Measurements from ENCODE around the gene UCK2.

The UCK2 gene

DNA sequence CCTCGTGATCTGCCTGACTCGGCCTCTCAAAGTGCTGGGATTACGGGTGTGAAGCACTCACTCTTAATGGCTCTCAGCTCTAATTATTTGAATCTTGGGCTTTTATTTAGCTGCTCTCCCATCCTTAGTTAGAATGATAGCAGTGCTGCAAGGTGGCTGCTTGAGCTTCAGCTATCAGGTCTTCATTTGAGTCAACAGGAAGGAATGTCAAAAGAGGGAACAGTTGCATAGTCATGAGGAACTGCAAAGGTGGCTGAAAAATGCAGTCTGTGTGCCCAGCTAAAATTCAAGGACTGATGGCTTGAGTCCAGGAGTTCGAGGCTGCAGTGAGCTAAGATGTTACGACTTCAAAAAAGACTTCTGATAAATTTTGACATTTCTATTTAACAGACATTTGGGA lies 55.6 kb downstream of the UCK2 start:
- DNase-seq, result no peak

DNA sequence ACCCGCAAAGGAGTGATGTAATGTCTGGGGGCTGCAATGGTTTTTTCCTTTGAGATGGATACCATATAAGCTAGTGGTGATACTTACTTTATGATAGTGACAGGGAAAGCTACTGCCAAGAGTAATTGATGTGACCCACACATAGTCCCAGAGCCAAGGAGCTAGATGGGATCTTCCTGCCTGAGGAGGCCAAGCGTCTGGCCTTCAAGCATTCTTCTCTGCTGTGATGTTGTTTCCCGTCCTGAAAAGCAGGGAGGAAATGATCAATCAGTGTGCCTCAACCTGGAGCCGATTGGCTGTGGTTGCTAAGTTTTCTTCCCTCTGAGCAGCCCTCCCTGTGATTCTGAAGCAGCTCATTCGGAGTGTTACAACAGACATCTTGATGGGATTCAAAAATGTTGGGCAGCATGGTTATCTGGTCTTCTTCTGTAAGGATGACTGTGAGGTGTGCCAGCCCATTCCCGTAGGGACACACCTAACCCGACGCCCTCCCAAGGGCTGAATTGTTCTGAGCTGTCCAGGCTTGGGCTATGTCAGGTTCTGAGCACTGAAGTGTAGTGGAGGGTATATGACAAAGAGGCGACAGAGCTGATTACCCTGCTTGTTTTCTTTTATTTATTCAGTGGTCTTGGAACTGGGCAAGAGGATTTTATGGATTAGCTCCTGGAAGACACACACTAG lies 56.7 kb downstream of the UCK2 start:
- no peak for DNase-seq

DNA sequence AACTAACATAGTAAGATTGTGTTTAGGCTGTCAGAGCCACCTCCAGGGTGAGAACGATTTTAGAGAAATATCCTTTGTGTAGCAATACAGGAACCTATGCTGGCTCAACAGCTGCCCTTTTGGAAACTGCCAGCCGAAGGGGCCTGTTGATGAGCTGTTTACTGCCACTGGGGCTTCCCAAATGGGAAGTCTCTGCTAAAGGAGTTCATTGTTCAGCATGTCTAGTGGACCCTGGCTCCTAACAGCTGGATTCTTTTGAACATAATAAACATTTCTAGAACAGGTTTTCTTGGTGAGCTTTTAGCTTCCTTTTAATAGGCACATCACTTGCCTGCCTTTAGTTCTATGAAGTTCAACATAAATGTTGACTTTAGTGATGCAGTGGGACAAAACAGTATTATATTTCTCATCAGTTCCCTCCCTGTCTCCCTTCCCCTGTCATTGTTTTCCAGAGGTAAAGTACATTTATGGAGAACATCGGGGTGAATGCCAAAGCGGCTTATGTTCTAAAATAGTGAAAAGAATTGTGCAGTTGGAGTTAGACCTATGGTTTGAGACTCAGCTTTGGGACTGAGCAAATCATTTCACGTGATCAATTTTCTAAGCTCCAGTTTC lies 57.4 kb downstream of the UCK2 start:
- DNase-seq, result no peak

DNA sequence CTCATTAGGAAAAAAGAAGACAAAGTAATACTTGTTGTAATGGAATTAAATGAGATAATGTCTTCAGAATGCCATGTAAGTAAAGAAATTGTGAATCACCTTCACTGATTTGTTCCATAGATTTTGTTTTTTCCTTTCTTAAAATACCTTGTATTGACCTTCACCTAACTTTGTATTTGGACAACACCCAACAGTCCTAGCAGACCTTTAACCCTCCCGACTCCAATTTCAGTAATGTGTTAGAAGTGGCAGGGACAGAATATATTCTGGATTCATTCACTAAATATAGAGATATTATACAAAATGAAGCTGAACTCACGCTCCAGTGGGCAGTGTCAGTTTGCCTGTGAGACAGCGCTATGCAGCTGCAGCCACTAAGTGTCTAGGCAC lies 57.9 kb downstream of the UCK2 start:
- no peak for DNase-seq

DNA sequence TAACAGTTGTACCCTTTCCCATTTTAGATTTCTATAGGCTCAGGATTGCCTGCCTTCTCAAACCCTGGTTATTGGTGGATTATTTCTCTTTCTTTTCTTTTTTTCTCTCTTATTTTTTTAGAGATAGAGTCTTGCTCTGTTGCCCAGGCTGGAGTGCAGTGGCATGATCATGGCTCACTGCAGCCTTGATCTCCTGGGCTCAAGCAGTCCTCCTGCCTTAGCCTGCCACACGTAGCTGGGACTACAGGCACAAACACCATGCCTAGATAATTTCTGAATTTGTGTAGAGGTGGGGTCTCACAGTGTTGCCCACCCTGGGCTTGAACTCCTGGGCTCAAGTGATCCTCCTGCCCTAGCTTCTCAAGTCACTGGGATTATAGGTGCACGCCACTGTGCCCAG lies 58.8 kb downstream of the UCK2 start:
- DNase-seq, result no peak

DNA sequence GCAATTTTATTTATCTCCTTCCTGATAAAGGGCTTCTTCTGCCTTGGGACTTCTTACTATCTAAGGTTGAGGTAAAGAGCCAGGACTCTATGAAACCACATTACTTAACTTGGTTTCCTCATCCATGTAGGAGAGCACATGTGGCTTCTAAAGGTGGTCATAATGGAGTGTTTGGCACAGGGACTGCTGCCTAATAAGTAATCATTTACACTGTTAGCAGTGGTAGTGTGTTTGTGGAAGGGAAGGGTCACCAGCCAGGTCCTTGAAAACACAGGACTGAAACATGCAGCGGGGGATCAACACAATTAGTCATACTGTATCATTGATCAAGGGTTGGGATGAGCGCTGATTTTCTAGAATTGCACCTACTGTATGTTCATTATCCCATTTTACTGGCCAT lies 59.6 kb downstream of the UCK2 start:
- no peak for DNase-seq

DNA sequence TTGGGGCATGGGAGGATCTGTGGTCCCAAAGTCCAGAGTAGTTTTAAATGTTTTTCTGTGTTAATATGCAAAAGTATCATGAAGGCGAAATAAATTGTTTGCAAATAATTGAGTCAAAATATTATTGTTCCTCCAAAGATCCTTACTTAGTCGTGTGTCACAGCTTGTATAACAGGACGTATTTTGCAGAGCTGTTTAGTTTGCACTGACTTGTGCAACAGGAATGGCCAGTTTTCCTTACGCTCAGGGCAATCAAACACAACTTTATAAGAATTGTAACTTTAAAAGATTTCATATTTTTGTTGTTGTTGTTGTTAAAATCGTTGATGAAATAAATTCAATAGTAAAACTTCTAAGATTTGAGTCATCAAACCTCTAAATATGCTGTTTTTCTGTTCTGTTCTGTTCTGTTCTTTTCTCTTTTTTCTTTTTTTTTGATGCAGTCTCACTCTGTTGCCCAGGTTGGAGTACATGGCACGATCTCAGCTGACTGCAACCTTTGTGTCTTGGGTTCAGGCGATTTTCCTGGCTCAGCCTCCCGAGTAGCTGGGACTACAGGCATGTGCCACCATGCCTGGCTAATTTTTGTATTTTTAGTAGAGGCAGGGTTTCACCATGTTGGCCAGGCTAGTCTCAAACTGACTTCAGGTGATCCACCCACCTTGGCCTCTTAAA lies 60.6 kb downstream of the UCK2 start:
- no peak for DNase-seq

DNA sequence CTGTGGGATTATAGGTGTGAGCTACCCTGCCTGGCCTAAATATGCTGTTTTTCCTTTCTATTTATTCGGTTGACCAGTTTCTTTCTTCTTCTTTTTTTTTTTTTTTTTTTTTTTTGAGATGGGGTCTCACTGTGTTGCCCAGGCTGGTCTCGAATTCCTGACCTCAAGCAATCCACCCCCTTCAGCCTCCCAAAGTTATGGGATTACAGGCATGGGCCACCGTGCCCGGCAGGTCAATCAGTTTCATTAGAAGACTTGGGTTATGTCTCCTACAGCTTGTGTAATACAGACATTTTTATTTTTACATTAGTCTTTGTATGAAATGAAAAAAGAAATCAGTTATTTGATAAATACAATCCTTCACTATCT lies 61.1 kb downstream of the UCK2 start:
- no peak for DNase-seq

DNA sequence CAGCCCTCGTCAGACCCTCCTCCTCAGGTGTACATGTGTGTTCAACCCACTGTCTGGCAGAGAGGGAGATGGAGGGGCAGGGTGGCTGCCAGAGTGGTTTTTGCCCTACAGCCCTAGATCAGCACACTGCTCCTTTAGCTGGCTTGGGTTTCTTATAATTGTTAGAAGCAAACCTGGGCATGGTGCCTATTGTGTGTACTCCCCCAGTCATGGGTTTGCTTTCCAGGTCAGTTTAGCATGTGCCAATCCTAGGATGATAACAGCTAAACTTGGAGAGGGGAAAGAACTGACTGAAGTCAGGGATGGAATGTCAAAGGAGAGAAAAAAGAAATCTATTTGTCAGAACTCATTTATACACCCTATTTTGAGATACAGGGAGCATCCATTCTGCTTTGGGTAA lies 63.3 kb downstream of the UCK2 start:
- no peak for DNase-seq

DNA sequence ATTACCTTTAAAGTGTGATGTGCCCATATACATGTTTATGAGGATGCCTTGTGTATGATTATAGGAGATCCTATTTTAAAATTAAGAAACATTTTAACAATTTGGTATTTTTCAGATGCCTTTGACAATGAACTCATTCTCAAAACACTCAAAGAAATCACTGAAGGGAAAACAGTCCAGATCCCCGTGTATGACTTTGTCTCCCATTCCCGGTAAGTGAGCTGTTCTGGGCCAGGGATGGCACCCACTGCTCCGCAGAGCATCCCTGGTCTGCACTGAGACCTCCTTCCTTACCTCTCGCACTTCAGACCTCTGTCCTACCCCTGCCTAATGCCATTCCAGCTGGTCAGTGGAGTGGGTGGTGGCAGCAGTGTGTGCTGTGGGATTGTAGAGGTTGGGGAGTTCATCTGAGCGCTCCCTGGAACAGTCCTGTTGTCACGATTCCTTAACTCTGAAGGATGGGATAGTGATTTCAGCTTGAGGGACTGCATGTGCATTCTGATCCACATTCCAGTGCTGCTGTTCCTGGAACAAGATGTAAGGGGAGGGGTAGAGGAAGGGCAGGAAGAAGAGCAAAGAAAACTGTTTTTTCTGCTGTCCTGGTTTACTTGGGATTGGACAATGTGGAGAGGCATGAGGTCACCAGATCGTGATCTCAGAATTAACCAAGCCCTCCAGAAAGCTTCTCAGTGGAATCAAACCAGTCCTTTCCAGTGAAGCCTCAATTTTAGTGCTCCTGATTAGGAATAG lies 63.9 kb downstream of the UCK2 start:
- DNase-seq, result no peak

DNA sequence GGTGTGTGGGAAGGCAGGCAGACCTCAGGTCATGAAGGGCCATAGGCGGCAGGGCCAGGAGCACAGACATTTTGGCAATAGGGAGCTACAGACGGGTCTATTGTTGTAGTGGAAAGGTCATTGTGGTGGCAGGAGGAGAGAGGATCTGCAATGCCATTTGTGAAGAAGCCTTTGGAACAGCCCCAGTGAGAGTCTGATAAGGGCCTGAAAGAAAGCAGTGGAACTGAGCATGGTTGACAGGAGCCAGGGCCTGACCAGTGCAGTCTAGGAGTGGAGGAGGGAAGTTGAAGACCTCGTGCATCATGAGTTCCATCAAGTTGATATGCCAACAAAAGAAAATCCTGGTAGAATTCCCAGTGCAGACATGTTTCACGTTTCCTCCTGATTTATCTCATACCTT lies 65.5 kb downstream of the UCK2 start:
- DNase-seq, result no peak

DNA sequence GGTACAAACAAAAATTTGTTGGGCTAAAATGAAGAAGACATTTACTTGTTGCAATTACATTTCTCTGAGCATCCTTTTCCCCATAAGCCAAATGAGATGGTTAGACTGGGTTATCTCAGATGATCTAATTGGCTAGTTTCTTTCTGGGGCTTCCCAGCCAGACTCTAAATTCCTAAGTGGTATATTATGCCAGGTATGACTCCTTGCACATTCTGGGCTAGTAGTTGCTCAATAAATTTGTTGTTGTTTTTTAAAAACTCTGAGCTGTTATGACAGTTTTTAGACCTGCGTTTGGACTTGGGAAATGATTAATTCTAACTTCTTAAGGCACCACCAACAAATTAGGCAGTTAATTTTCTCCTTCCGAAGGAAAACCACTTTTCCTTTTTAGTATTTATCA lies 66.1 kb downstream of the UCK2 start:
- DNase-seq, result no peak

DNA sequence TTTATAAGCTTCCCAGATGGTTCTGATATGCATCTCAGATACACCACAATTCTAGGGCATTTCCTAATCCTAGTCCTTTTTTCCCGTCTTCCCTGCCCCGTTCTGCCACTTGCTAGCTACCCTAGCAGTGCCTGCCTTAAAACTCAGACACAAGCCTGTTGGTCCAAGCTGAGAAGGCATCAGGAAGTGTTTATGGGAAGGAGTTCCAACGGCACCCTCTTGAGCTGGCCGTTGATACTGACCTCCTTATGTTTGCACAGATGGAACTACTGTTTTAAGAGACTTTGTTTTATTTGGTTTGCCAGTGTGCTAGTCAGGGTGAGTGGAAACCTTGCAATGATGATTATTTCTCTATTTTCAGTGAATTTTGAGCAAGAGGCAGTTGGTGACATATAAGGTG lies 67.2 kb downstream of the UCK2 start:
- peak in 1 of 3 experiments; percentile 6 for DNase-seq

DNA sequence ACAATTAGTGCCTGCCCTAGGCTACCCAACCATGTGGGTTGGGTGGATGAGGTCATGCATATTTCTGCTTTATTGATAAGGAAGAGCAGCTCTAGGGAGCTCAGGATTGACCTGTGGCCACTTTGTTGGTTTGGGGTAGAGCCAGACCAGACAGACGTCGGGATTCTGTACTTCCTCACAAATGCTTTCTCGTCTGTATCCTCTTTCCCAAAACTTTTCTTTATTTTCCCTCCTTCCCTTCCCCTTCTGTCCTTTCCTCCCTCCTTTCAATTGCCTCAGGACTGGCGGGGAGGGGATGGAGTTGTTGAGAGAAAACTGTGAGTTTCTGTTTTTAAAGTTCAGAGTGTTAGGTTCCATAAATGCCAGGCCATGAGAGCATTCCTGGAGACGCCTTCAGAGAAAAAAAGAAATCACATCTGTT lies 68.0 kb downstream of the UCK2 start:
- DNase-seq, result no peak

DNA sequence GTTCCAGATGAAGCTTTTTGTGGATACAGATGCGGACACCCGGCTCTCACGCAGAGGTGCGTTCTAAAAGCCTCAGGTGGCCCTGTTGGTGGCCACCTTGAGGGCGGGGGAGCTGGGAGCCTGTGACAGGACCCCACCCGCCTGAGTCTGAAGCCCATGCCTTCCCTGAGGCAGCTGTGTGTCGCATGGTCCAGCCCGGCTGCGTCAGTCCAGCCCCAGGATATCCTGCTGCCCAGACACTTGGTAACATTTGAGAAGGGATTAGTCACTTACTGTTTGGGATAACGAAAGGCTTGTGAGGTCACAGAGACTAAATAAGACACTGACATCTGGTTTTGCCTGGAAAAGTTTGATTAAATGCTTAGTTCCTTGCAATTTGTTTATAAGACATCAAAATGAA lies 68.9 kb downstream of the UCK2 start:
- DNase-seq, result no peak

DNA sequence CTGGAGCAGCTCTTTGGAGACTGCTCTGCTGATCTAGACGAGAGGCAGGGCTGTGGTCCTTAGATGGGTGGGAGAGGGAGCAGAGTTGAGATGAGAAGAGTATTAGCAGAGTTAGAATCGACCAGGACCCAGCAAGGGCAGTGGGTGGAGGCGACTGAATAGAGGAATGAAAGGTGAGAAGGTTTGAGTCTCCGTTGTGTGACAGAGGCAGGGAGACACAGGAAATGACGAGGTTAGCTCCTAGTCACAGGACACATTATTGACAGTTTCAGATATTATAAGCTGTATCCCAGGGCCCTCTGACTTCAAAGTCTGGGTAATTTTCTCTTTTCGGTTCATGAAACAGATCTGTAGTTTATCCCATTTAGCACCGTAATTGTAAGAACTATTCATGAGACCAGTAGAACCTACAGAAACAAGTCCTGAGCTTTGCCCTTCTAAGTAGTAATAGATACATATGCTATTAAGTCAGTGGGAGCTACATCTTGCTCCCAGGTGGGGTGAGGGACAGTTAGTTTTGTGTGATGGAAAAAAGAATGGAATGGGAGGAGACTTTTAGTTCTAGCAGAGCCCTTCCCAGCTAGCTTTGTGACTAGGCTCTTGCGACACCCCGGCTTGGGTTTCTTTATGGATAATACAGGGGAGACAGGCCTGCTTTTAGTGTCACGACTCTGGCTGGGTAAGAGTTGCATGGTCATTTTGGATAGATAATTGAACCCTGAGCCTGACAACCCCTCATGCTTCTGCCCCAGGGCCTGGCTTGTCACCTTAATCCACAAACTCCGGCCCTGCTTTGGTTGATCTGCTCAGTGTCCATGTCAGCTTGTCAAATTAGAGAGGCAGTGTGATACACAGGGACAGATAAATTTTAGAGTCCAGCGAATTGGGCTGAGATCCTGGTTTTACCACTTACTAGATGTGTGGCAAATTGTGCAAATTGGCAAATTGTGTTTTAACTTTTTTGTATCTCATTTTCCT lies 70.2 kb downstream of the UCK2 start:
- DNase-seq, result no peak

DNA sequence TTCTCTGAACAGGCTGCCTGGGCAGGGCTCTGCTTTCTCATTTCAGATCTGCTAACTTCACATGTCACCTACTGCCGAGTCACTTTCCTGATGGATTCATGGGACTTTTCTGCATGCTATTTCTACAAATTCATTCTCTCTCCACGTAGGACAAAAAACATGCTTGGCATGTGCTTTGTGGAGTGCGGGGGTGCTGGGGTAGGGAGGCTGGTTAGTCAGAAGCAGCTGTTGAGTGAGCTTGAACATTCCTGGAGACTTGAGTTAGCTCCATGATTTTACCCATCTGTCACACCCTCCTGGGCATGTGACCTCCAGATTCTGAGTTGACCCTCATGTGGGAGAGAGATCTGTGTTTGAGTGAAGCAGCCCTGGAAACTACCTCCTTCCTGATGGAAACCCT lies 71.4 kb downstream of the UCK2 start:
- no peak for DNase-seq

DNA sequence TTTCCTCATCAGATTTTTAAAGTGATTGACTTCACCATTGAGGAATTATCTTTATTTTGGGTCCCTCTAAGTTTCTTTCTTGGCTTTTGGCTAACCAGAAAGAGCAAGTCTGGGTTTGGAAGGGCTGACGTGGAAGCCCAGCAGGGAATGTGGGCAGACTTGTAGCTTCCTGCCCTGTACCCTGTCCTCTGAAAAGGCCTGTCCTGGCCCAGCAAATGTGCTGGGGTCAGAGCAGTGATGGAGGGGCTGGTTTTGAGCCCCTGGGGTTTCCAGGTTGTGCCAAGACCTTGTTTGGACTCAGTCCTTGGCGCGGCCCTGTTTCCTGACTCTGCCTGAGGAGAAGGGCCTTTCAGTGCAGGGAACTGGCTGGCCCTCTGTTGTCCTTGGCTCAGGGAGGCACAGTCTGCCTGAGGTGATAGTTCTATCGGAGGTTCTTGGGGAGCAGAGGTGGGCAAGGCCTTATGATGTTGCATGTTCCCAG lies 72.1 kb downstream of the UCK2 start:
- no peak for DNase-seq

DNA sequence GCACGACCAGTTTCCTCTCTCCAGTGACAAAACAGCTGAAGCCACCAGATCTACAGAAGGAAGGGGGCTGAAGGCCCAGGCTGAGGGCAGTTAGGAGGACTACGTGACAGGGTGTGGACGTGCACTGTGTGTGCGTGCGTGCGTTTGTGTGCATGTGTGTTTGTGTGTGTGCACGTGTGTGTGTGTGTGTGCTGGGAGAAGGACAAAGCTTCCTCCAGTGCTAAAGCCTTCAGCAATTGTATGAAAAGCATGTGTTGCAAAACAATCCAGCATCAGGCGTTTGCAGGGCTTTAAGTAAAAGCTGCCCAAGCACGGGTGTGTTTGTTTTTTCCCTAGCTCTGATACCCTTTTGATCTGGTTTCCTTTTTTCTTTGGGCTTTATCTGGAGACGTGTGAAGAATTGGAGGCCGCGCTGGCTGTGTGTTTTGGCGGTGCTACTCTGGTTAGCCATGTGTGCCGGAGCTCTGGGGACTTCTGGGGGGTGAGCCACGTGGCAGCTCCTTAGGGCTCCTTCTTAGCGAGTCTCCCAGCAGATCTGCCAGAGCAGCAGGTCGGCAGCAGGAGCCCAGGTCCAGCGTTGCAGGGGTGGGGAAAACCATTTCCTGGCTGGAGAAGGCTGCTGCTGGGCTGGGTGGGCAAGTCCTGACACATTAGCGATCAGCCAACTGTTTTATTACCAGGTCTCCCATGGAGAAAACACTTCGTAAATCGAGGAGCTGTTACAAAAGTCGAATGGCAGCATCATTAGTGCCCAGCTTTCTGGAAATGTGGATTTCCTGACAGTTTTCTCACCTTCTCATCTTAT lies 73.4 kb downstream of the UCK2 start:
- DNase-seq, result peak in 2 of 3 experiments; percentile 59 to 79

DNA sequence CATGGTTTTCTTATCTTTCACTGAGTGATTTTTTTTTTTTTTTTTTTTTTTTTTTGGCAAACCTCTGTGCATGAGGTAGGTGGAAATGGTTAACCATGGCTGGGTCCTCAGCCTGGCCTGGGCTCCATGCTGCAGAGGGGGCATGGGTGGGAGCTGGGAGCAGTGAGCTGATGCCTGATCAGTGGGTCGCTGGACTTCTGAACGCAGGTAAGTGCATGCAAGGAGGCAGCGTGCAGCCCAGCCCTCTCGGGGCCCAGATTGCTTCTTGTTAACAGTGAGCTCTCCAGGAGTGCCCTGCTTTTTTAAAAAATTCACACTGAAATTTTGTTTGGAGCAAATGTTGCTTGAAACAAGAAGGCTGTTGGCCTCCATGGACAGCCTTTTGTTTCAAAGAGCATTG lies 75.2 kb downstream of the UCK2 start:
- DNase-seq, result no peak

DNA sequence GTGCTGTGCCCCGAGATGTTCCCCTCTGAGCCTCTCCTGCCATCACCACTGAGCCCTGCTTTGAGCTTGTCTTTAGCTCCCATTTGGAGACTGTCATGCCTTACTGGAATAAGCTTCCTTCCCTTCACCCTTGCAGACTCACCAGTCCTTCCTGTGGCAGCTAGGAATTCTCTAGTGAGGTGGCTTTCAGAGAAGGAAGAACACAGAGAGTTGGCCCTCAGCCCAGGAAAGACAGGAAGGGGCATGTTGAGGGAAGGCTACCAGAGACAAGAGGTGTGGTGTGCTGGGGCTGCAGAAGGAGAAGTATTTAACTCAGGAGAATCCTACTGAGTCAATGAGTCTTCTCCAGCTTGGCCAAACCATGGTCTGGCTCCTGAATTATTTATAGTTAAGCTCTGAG lies 76.3 kb downstream of the UCK2 start:
- DNase-seq, result no peak

DNA sequence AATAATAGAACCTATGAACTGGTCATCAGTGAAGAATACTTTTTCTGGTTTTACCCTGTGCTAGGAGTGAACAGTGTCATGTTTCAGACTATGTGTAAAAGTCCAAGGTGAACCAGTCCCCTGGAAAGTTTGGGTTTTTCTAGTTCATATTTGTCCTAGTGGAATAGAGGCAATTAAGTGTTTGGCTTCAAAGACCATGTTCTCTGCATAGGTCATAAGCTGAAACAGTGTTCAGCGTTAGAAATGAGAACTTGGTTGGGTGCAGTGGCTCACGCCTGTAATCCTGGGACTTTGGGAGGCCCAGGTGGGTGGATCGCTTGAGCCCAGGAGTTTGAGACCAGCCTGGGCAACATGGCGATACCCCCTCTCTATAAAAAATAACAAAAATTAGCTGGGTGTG lies 77.5 kb downstream of the UCK2 start:
- DNase-seq, result no peak
